GM19099 (cell line): Measurements from ENCODE around the gene DNAH10.

Experiments
- POLR2A ChIP-seq: IDR thresholded peaks from 3 replicates; pipeline ENCODE4 v1.6.1; 2011; ENCODE audit warnings: low read depth; ENCODE audit not compliant: insufficient read length; ENCODE audit errors: extremely low read depth

The DNAH10 gene

GRCh38 chr12:123961585-123962345 is 199.7 kb downstream of the DNAH10 start:
- TF ChIP-seq POLR2A: no peak

GRCh38 chr12:123962513-123962912 is 200.4 kb downstream of the DNAH10 start:
- no peak for TF ChIP-seq POLR2A

GRCh38 chr12:123963821-123964220 is 201.7 kb downstream of the DNAH10 start:
- TF ChIP-seq POLR2A: no peak

GRCh38 chr12:123965382-123965781 is 203.3 kb downstream of the DNAH10 start:
- TF ChIP-seq POLR2A: no peak

- TF ChIP-seq POLR2A: no peak
These were observed 204.5 kb downstream of the DNAH10 start for GRCh38 chr12:123966596-123966995.

GRCh38 chr12:123967121-123967586 is 205.1 kb downstream of the DNAH10 start:
- no peak for TF ChIP-seq POLR2A

- no peak for TF ChIP-seq POLR2A
These were observed 209.3 kb downstream of the DNAH10 start for GRCh38 chr12:123971449-123971769.

- TF ChIP-seq POLR2A: no peak
These were observed 209.8 kb downstream of the DNAH10 start for GRCh38 chr12:123971770-123972456.

- TF ChIP-seq POLR2A: peak; percentile 68
These were observed 210.6 kb downstream of the DNAH10 start, which contains the start of the genes CCDC92 and ZNF664 for GRCh38 chr12:123972457-123973401. Gene CCDC92 (minus strand): TSS chr12:123972831. CDS start chr12:123944305, 28,526 bp downstream. Gene ZNF664 (plus strand): TSS chr12:123973215. CDS start chr12:124012145, 38,930 bp downstream.

GRCh38 chr12:123973552-123974341 is 211.6 kb downstream of the DNAH10 start:
- TF ChIP-seq POLR2A: peak; percentile 23

GRCh38 chr12:123976227-123976826 is 214.2 kb downstream of the DNAH10 start:
- TF ChIP-seq POLR2A: no peak

GRCh38 chr12:123979566-123979965 is 217.5 kb downstream of the DNAH10 start:
- no peak for TF ChIP-seq POLR2A

- TF ChIP-seq POLR2A: no peak
These were observed 220.2 kb downstream of the DNAH10 start for GRCh38 chr12:123982269-123982668.
